GM18907 (cell line): ENCODE measurements around the gene TMEM201.
"Not testable (repeated sequence)": the region's sequence is repeated elsewhere in the genome, so short reads cannot be mapped to it uniquely, and the experiment has no call there.

Source experiments
- ATAC-seq: cut with Tn5 transposase; IDR thresholded peaks from one replicate; pipeline ENCODE4 v1.9.1; 2021; ENCODE audit warnings: mild to moderate bottlenecking, moderate library complexity; ENCODE audit not compliant: unreplicated experiment

TMEM201 gene

GRCh38 chr1:9588551-9589143 is at the start of gene TMEM201:
TMEM201 (plus strand) TSS chr1:9588911; CDS start chr1:9588931, 20 bp downstream.
- ATAC-seq, result peak; percentile 66

- peak; percentile 93 for ATAC-seq
Observed at GRCh38 chr1:9539165-9539828, 49.4 kb upstream of the TMEM201 start, which contains the start of gene SLC25A33. SLC25A33 (plus strand) TSS chr1:9539465; CDS start chr1:9539692, 227 bp downstream.

- peak; percentile 55 for ATAC-seq
Observed at GRCh38 chr1:9539829-9540550, 48.7 kb upstream of the TMEM201 start.

GRCh38 chr1:9542430-9542829 is 46.3 kb upstream of the TMEM201 start:
- no peak for ATAC-seq

- no peak for ATAC-seq
Observed at GRCh38 chr1:9544926-9545325, 43.8 kb upstream of the TMEM201 start.

GRCh38 chr1:9549955-9550546 is 38.7 kb upstream of the TMEM201 start:
- ATAC-seq, result no peak

GRCh38 chr1:9551984-9552383 is 36.7 kb upstream of the TMEM201 start:
- no peak for ATAC-seq

- ATAC-seq, result no peak
Observed at GRCh38 chr1:9553736-9554144, 35.0 kb upstream of the TMEM201 start.

GRCh38 chr1:9555942-9556341 is 32.8 kb upstream of the TMEM201 start:
- ATAC-seq, result no peak

GRCh38 chr1:9557624-9558023 is 31.1 kb upstream of the TMEM201 start:
- ATAC-seq, result no peak

GRCh38 chr1:9558271-9558945 is 30.3 kb upstream of the TMEM201 start:
- ATAC-seq, result no peak

- ATAC-seq, result no peak
Observed at GRCh38 chr1:9558946-9559545, 29.7 kb upstream of the TMEM201 start.

- ATAC-seq, result no peak
Observed at GRCh38 chr1:9559673-9560072, 29.0 kb upstream of the TMEM201 start.

GRCh38 chr1:9560090-9560489 is 28.6 kb upstream of the TMEM201 start:
- ATAC-seq, result not testable (repeated sequence)

GRCh38 chr1:9561429-9561828 is 27.3 kb upstream of the TMEM201 start:
- no peak for ATAC-seq

GRCh38 chr1:9569267-9569666 is 19.4 kb upstream of the TMEM201 start:
- no peak for ATAC-seq

GRCh38 chr1:9570886-9571529 is 17.7 kb upstream of the TMEM201 start:
- ATAC-seq, result not testable (repeated sequence)

GRCh38 chr1:9573723-9574122 is 15.0 kb upstream of the TMEM201 start:
- no peak for ATAC-seq

- no peak for ATAC-seq
Observed at GRCh38 chr1:9575486-9575885, 13.2 kb upstream of the TMEM201 start.

- no peak for ATAC-seq
Observed at GRCh38 chr1:9576903-9577302, 11.8 kb upstream of the TMEM201 start.
